ENCODE data around the gene PAPOLB.

Gene PAPOLB

GRCh38 chr7:4814433-4814832 is 47.4 kb downstream of the PAPOLB start:
- TF ChIP-seq CTCF (conservative IDR thresholded peaks at IDR 0.05) (no peak), ZFX (IDR thresholded peaks at IDR 0.05) (no peak)
- H3K27ac ChIP-seq, result no peak overlapping the region

GRCh38 chr7:4809666-4810065 is 52.2 kb downstream of the PAPOLB start:
- no peak overlapping the region for H3K27ac ChIP-seq
- TF ChIP-seq CTCF (conservative IDR thresholded peaks at IDR 0.05) (no peak), ZFX (IDR thresholded peaks at IDR 0.05) (no peak)

GRCh38 chr7:4809091-4809591 is 52.7 kb downstream of the PAPOLB start:
- TF ChIP-seq ZFX (IDR thresholded peaks at IDR 0.05), result no peak
- no peak for TF ChIP-seq CTCF (conservative IDR thresholded peaks at IDR 0.05)
- H3K27ac ChIP-seq, result no peak overlapping the region

- H3K27ac ChIP-seq, result no peak overlapping the region
- TF ChIP-seq ZFX (IDR thresholded peaks at IDR 0.05), result no peak
Measured at GRCh38 chr7:4808565-4808964, 53.3 kb downstream of the PAPOLB start.

- H3K27ac ChIP-seq, result no peak overlapping the region
- TF ChIP-seq CTCF (conservative IDR thresholded peaks at IDR 0.05) (no peak), ZFX (IDR thresholded peaks at IDR 0.05) (no peak)
Measured at GRCh38 chr7:4808026-4808425, 53.8 kb downstream of the PAPOLB start.

All from C4-2B (cell line).